Measurements from ENCODE around the gene TBC1D21.

DNA sequence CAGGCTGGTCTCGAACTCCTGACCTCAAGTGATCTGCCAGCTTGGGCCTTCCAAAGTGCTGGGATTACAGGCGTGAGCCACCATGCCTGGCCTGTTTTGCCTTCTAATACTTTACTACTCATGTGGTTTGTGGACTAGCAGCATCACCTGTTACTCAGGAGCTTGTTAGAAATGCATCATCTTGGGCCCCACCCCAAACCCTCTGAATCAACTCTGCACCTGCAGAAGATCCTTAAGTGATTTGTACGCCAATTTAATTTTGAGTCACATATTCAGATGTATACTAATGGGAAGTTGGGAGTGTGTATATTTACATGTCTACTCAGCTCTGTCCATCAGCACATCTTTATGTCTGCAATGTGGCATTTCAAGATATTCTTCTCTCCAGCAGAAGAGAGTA lies 6.1 kb downstream of the TBC1D21 start:
- TF ChIP-seq MYC (IDR thresholded peaks at IDR 0.05; ENCODE audit: low read depth, low read length) (no peak), MYC (CRISPR knock-in tag; IDR thresholded peaks at IDR 0.05; ENCODE audit: borderline replicate concordance, low read depth) (no peak), NFYB (IDR thresholded peaks at IDR 0.05; ENCODE audit: extremely low read depth, insufficient read length) (no peak), TCF7L2 (IDR thresholded peaks at IDR 0.05; ENCODE audit: low read depth, low read length) (no peak), DACH1 (IDR thresholded peaks at IDR 0.05; ENCODE audit: partially characterized antibody) (no peak), POU5F1 (IDR thresholded peaks at IDR 0.05; ENCODE audit: borderline replicate concordance, low read depth, low read length, partially characterized antibody) (no peak), CHD4 (IDR thresholded peaks at IDR 0.05; ENCODE audit: insufficient read depth, insufficient replicate concordance, low read depth, low read length, poor library complexity, severe bottlenecking) (no peak)
- TF ChIP-seq, protein P1, sequence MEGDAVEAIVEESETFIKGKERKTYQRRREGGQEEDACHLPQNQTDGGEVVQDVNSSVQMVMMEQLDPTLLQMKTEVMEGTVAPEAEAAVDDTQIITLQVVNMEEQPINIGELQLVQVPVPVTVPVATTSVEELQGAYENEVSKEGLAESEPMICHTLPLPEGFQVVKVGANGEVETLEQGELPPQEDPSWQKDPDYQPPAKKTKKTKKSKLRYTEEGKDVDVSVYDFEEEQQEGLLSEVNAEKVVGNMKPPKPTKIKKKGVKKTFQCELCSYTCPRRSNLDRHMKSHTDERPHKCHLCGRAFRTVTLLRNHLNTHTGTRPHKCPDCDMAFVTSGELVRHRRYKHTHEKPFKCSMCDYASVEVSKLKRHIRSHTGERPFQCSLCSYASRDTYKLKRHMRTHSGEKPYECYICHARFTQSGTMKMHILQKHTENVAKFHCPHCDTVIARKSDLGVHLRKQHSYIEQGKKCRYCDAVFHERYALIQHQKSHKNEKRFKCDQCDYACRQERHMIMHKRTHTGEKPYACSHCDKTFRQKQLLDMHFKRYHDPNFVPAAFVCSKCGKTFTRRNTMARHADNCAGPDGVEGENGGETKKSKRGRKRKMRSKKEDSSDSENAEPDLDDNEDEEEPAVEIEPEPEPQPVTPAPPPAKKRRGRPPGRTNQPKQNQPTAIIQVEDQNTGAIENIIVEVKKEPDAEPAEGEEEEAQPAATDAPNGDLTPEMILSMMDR (IDR thresholded peaks at IDR 0.05 in 2 of 3, conservative IDR thresholded peaks at IDR 0.05 in 1 of 3; ENCODE audit: insufficient read depth in 2 of 3, low read depth in 1 of 3, low read length in 3 of 3), result no peak
- TF ChIP-seq, protein P2, sequence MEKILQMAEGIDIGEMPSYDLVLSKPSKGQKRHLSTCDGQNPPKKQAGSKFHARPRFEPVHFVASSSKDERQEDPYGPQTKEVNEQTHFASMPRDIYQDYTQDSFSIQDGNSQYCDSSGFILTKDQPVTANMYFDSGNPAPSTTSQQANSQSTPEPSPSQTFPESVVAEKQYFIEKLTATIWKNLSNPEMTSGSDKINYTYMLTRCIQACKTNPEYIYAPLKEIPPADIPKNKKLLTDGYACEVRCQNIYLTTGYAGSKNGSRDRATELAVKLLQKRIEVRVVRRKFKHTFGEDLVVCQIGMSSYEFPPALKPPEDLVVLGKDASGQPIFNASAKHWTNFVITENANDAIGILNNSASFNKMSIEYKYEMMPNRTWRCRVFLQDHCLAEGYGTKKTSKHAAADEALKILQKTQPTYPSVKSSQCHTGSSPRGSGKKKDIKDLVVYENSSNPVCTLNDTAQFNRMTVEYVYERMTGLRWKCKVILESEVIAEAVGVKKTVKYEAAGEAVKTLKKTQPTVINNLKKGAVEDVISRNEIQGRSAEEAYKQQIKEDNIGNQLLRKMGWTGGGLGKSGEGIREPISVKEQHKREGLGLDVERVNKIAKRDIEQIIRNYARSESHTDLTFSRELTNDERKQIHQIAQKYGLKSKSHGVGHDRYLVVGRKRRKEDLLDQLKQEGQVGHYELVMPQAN (IDR thresholded peaks at IDR 0.05; ENCODE audit: borderline replicate concordance), result no peak

Measured in K562 (cell line).